Measurements from ENCODE around the gene RAD51D.
"Not testable (repeated sequence)": the region's sequence is repeated elsewhere in the genome, so short reads cannot be mapped to it uniquely, and the experiment has no call there.

RAD51D gene

DNA sequence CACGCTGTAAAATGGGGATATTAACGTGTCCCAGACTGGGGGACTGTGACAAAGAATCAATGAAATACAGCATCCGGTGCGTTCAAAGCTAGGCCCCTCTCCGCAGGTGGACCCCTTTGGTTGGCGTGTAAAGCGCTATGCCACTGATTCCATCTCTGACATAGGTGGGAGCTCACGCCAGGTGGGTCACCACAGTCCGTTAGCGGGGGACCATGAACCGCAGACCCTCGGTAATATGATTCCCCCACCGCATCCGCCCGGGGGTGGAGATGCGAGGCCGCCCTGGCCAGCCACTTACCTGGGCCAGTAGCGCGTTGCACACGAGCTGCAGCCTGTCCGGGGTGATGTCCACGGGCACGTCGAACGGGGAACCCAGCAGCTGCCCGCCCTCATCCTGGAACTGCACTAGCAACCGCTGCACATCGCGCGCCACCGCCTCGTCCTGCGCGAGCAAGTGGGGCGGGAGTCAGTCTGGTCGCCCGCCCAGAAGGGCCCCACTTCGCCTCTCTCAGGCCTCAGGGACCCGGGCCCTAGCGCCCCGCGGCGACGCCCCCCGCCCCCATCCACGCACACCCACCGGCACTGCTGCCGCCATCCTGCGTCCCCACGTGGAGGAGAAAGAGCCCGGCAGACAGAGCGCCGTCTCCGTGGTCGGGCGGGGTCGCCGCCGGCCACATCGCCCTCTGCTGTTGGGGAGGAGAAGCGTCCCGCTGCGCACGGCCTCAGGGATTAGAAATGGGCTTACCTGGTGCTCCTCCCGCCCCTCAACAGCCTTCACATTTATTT is 22.2 kb upstream of the RAD51D start, which contains the start of gene NLE1:
Gene NLE1, minus strand, starts transcription at position 623 of the 786 bp plus-strand sequence. Its CDS starts 28 bp downstream, at position 595.
- peak in 53 of 56 donors; percentile 33 to 88 (median 70) for DNase-seq

DNA sequence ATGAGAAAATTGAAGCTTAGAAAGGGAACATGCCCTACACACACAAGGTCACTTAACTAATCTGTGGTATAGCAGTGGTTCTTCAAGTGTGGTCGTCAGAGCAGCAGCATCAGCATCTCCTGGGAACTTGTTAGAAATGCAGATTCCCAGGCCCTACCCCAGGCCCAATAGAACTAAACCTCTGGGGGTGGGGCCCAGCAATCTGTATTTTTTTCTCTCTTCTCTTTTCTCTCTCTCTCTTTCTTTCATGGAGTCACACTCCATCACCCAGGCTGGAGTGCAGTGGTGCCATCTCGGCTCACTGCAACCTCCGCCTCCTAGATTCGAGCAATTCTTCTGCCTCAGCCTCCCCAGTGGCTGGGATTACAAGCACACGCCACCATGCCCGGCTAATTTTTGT is 18.6 kb upstream of the RAD51D start:
- no peak for DNase-seq

DNA sequence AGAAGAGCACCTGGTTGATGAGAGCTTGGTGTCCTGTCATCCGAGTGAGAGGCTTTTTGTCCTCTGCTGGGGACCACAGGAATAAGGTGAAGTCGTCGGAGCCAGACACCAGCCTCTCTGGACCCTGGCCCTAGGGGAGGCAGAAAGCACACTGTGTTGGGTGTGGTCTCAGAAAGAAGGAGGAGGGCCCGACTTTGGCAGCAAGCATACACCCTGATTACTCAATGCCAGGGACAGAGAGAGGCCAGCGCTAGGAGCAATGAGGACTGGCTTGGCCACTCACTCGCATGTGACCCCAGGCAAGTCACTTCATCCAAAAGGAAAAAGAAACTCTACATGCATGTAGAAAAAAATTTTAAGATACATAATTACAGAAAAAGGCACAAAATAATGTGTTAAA is 15.7 kb upstream of the RAD51D start:
- DNase-seq = no peak

DNA sequence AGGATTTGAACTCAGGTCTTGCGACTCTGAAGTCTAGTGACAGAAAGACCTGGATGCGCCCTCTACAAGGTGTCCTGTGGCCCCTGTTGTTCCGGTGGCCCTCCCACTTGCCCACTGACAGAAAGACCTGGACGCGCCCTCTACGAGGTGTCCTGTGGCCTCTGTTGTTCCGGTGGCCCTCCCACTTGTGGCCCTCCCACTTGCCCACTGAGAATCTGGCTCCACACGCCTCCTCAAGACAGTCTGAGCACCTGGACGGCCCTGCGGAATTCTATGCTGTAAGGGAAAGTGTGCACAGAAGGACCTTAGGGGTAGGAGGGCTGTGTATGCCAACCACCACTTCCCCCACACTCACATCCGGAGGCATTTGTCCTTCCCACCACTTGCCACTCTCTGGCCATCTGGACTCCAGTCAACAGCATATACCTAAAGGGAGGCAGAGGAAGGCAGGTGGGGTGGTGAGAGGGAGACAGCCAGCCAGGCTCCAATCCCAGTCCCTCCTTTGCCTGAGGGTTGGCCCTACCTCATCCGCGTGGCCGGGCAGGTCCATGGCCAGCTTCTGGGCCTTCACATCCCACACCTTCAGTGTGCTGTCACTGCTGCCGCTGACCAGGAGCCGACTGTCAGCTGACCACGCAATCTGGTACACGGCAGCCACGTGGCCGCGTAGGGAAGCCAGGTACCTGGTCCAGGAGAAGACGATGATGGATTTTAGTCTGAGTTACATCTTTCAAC is 13.3 kb upstream of the RAD51D start:
- no peak for DNase-seq

DNA sequence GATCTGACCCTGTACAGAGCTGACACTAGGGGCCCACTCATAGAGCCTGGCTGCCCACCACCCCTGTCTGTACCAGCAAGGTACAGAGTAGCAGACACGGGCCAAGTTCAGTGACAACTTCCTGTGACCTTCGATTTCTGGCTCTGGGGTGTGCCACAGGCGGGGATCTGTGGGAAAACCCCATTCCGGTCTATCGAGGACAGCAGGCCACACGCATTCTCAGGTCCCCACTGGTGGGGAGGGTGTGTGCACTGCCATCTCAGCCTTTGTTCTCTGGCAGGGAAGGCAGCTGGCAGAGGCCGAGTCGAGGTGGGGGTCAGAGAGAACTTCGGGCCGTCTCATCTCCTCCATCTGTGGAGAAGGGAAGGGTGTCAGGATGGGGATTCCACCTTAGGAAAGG is 12.4 kb upstream of the RAD51D start:
- DNase-seq = no peak

DNA sequence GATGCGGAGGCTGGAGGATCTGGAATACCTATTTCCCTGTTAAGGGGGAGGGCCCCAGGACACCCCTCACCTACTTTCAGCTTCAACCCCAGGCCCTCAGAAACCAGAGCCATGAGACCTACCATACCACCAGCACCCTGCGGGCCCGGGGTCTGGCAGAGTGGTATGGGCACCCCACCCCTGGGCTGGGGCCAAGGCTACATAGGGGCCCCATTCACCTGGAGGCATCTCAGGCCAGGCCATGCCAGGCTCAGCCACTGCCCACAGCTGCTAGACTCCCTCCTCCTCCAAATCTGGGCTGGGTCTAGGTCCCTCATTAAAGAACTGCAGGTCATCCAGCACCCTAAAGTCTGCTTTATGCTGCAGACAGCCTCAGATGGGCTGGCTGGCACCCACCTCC is 10.7 kb upstream of the RAD51D start:
- no peak for DNase-seq

DNA sequence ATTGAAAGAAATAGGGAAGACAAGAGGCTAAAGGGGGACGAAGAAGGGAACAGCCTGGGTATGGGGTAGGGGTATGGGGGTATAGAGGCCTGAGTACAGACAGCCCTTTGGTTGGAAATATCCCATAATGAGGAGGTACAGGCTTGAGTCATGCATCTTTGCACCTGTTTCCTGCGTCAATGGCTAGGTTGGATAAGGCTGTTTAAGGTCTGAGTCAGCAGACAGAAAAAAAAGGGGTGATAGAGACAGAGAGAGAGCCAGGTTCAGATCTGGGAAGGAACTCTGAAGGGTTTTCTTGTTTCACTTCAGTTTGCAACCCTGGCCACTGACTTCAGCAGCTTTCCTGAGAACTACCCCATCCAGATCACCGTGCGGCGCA is 10.3 kb upstream of the RAD51D start:
- no peak for DNase-seq

DNA sequence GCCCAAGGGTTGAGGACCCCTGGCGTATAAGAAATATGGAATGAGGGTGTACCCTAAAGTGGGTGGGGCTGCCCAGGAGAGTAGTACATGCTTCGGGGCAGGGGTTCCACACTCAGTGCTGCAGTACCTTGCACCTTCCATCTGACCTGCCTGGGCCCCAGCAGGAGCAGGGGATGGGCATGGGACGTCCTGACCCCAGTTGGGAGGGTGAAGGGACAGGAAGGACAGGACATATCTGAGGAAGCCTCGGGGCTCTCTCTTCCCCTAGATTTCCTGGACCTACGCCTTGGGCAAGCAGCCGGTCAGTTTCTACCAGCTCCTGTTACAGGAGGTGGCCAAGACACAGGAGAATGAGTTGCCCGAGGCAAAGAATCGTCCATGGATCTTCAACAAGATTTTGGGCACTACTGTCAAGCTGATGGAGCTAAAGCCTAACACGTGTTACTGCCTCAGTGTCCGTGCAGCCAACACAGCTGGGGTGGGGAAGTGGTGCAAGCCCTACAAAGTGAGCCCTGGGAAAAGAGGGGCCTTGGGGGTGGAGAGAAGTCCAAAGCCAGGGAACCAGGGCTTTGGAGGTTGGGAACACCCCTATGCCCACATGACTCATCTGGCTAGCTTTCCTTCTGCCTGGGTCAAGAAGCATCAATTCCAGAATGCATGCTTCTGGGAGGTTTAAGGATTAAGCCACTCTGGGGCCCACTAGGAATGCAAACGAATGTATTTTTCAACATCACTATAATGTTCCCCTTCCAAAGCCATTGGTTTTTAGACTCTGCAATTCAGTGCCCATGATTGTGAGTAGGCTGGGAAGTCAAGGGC is 9.7 kb upstream of the RAD51D start:
- DNase-seq = no peak

DNA sequence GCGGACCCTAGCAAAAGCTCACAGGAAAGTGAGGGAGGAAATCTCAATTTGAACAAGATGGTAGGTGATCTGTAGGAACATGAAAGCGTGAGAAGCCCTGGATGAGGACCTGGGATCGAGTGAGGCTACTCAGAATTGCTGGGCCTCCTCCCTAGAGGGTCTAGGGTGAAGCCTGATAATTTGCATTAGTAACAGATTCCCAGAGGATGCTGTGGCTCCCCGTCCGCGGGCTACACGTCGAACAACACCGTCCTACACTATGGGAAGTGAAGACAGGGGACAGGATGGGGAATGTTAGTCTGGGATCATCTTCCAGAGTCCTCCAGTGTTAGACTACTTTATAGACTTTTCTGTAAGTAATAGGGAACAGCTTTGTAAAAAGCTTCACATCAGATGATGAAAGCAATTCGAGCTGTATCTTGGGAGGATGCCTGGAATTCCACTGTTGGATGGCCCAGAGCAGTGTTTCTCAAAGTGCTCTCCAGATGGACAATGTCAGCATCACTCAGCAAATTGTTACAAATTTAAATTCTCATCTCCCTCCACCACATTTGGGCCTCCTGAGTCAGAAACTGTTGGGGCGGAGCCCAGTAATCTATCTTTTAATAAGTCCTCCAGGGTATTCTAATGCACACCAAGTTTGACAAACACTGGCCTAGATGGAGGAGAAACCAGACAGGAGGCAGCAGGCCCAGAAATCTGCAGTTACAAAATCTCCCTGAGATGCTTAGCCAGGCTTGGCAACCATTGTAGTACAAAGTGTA is 8.3 kb upstream of the RAD51D start:
- no peak for DNase-seq

DNA sequence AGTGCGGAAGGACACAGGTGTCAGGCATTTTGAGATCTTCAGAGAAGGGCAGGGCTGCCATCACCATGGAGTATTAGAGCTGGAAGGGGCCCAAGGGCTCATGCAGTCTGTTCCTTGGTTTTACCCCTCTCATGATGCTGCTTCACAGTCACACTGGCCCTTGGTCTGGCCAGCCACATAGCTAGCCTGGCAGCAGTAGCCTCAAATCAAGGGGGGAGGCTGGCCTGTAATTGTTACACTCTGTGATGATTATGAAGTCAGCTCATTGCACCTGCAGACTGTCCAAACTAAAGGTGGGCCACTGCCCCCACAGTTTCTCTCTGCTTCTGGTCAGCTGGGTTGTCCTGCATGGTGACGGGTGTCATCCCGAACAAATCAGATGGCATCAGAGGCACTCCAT is 1.7 kb upstream of the RAD51D start, which contains the start of gene FNDC8:
Gene FNDC8, plus strand, starts transcription at position 301 of the 400 bp plus-strand sequence. Its CDS starts 79 bp downstream, at position 380.
- no peak for DNase-seq

DNA sequence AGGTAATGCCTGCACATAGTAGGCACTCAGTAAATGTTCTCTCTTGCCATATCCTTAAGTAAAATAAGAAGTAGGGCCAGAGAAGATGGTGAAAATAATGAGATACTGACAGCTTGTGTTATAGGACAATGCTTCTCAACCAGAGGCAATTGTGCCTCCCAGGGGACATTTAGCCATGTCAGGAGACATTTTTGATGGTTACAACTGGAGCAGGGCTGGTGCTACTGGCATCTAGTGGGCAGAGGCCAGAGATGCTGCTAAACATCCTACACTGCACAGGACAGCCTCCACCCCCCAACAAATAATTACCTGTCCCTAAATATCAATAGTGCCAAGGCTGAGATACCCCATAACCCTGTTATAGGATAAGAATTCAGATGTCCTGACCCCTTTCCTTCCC is 1.7 kb downstream of the RAD51D start:
- DNase-seq = peak in 1 of 56 donors; percentile 6

DNA sequence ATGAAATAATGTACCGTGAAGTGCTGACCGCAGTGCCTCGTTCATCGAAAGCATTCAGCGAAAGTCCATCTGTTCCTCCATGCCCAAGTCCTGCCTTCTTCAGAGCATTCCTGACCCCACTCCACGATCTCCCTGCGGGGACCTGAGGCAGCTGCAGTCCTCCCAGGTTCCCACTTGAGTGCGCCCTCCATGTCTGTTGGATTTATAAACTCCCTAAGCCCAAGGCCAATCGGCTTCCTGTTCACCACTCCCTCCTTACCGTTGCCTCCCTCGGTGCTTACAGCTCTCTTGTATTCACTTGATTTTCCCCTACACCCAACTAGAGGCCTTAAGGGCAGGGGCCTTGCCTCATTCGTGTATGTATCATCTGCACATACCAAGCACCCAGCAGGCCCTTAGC is 2.8 kb downstream of the RAD51D start:
- no peak for DNase-seq

DNA sequence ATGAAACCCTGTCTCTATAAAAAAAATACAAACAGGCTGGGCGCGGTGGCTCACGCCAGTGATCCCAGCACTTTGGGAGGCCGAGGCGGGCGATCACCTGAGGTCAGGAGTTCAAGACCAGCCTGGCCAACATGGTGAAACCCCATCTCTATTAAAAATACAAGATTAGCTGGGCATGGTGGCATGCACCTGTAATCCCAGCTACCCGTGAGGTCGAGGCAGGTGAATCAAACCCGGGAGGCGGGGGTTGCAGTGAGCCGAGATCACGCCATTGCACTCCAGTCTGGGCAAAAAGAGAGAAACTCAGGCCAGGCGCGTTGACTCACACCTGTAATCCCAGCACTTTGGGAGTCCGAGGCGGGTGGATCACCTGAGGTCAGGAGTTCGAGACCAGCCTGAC is 8.9 kb downstream of the RAD51D start:
- DNase-seq = not testable (repeated sequence)

DNA sequence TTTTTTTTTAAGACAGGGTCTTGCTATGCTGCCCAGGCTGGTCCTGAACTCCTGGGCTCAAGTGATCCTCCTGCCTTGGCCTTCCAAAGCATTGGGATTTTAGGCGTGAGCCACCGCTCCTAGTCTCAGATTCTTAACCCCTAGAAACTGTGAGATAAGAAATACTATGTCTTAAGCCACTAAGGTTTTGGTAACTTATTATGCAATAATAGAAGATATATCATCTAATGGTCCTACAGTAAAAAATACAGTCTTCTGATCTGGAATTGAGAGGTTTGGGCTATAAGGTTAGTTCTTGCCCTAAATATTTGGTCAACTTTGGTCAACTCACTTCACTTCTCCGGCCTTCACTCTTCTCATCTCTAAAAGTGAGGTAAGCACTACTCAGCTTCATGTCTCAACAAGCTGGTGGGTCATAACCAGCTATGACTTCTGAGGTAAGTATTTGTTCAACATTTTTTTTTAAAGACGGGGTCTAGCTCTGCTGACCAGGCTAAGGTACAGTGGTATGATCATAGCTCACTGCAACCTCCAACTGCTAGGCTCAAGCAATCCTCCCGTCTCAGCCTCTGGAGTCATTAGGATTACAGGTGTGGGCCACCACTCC is 14.7 kb downstream of the RAD51D start:
- no peak for DNase-seq

DNA sequence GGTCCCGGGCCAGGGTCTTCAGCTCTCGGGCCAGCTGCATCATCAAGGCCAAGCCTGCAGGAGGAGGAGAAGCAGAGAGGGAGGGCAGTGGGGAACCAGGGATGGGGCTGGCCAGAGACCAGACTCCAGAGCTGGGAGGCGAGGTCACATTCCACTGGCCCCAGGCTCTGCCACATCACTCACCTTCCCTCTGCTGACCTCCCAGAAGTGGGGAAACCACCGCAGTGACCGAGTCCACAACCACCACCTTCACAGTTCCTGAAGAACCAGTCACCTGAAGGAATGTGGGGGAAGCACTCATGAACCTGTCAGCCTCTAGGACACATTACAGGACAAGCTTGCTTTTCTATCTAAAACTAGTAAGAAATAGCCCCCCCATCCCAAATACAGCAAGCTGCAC is 16.4 kb downstream of the RAD51D start:
- no peak for DNase-seq

DNA sequence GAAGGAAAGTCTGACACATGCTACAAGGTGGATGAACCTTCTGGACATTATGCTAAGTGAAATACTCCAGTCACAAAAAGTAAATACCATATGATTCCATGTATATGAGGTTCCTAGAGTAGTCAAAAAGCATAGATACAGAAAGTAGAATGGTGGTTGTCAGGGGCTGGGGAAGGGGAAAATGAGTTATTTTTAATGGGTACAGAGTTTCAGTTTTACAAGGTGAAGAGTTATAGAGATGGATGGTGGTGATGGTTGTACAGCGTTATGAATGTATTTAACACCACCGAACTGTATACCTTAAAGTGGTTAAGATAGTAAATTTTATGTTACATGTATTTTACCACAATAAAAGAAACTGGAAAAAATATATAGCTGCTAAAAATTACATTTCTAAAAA is 17.9 kb downstream of the RAD51D start:
- no peak for DNase-seq

DNA sequence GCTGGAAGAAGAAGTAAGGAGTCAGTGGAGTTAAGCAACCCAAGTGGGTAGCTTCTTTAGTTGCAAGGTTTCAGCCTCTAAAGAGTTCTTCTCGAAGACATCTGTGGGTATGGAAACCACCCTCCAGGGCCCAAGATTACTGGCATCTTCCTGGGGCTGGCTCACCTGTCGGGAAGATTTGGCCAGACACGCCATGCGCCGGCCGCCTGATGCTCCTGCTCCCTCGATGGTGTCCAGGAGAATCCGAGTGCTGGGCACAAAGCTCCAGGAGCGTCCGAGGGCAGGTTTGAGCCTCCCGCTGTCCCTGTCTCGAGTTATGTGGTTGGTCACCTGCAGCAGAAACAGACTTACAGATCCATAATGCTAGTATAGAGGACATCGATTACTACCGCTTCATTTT is 18.6 kb downstream of the RAD51D start:
- no peak for DNase-seq

DNA sequence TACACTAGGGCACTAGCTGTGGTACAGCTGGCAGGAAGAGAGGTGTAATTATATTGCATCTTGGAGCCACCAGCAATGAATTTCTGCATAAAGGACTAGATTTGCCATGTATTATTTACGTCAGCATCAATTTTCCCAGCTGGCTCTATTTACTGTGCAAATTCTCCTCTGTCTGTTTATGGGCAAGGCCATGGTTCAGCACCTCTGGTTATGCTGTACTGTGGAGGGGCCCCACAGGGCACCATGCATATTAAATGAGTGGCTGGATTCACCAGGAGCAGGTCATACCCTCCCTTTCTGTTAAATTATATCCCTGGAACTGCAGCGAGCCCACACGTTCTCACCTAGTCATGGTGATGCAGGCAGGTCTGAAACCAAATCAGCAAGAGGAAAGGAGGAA is 19.8 kb downstream of the RAD51D start:
- DNase-seq = no peak

DNA sequence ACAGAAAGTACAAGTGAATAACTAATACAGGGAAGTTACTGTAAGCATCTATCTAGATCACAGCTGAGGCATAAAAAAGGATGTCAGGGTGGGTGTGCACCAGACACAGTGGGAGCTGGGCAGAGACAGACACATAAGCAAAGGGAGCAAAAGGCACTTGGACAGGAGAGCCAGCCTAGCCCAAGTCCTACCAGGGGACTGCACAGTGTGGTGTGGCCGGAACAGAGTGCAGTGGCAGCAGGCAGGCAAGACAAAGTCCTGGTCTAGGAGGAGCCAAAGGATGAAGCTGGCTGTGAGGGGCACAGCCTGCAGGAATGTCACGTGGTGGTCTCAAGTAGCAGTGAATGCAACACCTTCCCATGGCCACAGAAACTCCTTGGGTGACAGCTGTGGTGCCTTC is 21.9 kb downstream of the RAD51D start:
- no peak for DNase-seq

DNA sequence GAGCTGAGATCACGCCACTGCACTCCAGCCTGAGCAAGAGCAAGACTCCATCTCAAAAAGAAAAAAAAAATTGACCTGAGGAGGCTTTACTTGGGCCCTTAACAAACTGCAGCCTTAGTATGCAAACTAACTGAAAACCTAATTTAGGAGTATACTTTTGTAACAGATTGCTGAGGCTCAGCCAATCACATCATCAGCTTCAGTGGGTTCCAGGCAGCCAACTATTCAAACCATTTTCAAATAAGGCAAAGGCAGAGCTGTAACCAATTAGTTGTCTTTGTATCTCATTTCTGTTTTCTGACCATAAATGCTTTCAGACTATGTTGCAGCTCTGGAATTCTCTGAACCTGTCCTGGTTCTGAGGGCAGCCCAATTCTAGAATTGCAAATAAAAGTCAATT is 23.9 kb downstream of the RAD51D start:
- no peak for DNase-seq

DNA sequence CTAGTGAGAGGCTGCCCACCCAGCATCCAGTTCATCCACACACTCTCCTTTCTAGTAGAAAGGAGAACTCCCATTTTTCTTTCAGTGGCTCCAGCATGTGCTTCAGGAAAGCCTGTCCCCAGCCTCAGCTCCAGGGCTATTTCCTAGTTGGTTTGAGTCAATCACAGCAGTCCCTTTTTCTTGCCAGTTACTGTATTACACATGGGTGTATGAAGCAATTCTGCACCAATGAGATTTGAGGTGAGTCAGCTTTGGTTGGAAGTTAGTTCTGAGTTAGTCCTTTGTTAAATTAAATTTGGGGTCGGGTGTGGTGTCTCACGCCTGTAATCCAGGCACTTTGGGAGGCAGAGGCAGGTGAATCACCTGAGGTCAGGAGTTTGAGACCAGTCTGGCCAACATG is 24.8 kb downstream of the RAD51D start:
- no peak for DNase-seq

Measured in nucleus accumbens (tissue), 56 donors.